Measurements from ENCODE around the gene PCSK1N.

DNA sequence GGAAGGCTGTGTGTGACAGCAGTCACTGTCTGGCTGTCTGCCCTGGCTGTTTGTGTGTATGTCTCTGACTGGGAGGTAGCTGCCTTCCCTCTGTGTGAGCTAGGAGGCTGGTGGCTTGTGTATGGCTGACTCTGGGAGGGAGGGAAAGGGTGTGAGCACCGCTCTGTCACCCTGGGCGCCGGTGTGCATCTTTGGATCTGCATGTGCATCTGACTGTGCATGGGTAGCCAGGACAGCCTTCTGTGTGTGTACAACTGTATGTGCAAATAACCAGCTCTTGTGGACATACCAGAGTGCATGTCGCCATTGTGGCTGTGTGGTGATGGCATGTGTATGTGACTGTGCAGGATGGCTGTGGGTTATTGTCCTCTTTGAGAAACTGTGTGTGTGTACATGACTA, 16.5 kb downstream of the PCSK1N start:
- TF ChIP-seq RAD21 (IDR thresholded peaks at IDR 0.05; ENCODE audit: low read depth): no peak
- TF ChIP-seq NFIC (IDR thresholded peaks at IDR 0.05): no peak
- no peak for TF ChIP-seq EP300 (IDR thresholded peaks at IDR 0.05; ENCODE audit: borderline replicate concordance)
- TF ChIP-seq, protein P1, sequence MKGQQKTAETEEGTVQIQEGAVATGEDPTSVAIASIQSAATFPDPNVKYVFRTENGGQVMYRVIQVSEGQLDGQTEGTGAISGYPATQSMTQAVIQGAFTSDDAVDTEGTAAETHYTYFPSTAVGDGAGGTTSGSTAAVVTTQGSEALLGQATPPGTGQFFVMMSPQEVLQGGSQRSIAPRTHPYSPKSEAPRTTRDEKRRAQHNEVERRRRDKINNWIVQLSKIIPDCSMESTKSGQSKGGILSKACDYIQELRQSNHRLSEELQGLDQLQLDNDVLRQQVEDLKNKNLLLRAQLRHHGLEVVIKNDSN (IDR thresholded peaks at IDR 0.05): no peak
- TF ChIP-seq, protein P2, sequence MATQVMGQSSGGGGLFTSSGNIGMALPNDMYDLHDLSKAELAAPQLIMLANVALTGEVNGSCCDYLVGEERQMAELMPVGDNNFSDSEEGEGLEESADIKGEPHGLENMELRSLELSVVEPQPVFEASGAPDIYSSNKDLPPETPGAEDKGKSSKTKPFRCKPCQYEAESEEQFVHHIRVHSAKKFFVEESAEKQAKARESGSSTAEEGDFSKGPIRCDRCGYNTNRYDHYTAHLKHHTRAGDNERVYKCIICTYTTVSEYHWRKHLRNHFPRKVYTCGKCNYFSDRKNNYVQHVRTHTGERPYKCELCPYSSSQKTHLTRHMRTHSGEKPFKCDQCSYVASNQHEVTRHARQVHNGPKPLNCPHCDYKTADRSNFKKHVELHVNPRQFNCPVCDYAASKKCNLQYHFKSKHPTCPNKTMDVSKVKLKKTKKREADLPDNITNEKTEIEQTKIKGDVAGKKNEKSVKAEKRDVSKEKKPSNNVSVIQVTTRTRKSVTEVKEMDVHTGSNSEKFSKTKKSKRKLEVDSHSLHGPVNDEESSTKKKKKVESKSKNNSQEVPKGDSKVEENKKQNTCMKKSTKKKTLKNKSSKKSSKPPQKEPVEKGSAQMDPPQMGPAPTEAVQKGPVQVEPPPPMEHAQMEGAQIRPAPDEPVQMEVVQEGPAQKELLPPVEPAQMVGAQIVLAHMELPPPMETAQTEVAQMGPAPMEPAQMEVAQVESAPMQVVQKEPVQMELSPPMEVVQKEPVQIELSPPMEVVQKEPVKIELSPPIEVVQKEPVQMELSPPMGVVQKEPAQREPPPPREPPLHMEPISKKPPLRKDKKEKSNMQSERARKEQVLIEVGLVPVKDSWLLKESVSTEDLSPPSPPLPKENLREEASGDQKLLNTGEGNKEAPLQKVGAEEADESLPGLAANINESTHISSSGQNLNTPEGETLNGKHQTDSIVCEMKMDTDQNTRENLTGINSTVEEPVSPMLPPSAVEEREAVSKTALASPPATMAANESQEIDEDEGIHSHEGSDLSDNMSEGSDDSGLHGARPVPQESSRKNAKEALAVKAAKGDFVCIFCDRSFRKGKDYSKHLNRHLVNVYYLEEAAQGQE (IDR thresholded peaks at IDR 0.05; ENCODE audit: low read depth): no peak
- TF ChIP-seq, protein P3, sequence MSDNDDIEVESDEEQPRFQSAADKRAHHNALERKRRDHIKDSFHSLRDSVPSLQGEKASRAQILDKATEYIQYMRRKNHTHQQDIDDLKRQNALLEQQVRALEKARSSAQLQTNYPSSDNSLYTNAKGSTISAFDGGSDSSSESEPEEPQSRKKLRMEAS (IDR thresholded peaks at IDR 0.05): no peak
- no peak for TF ChIP-seq TEAD4 (IDR thresholded peaks at IDR 0.05)
- no peak for TF ChIP-seq CEBPB (IDR thresholded peaks at IDR 0.05)
- TF ChIP-seq EGR1 (IDR thresholded peaks at IDR 0.05): no peak
- no peak for TF ChIP-seq TCF12 (IDR thresholded peaks at IDR 0.05; ENCODE audit: low read depth)

All from Ishikawa (cell line).